Activated B cell treated with CpG ODN at 0.5 μM for 24 hours (primary cell): ENCODE results near the gene ATP10D. TPM values are rescaled to one million over a fixed set of nuclear protein-coding genes. Genes with fewer than 3 reads are reported as not detected.

Source experiments
- ATAC-seq: fragments of 200-7000 bp; cut with Tn5 transposase; one replicate; pipeline ENCODE4 v1.10.0; 2021; ENCODE audit warnings: low read depth, mild to moderate bottlenecking, moderate library complexity
- CTCF ChIA-PET: fragments of 350-600 bp; sonication (Branson Sonifier 250); formaldehyde crosslinking; loops from one replicate; lab custom pipeline; 2021; ENCODE audit warnings: antibody characterized with exemption; lab: Charles Lee
- POLR2A ChIA-PET: fragments of 350-600 bp; sonication (Branson Sonifier 250); formaldehyde crosslinking; loops from one replicate; lab custom pipeline; 2021; ENCODE audit warnings: antibody characterized with exemption; lab: Charles Lee
- DNase-seq: peaks from one replicate; pipeline ENCODE4 v3.0.0; 2022
- H3K27ac Mint-ChIP-seq: one replicate; pipeline ENCODE4 v1.8.0; 2020; ENCODE audit warnings: mixed read lengths
- H3K27me3 Mint-ChIP-seq: one replicate; pipeline ENCODE4 v1.8.0; 2021; ENCODE audit warnings: mixed read lengths
- H3K36me3 Mint-ChIP-seq: one replicate; pipeline ENCODE4 v1.8.0; 2021; ENCODE audit warnings: low read depth, mixed read lengths
- H3K4me1 Mint-ChIP-seq: one replicate; pipeline ENCODE4 v1.8.0; 2021; ENCODE audit warnings: mixed read lengths
- H3K4me3 Mint-ChIP-seq: one replicate; pipeline ENCODE4 v1.8.0; 2020; ENCODE audit warnings: mild to moderate bottlenecking, mixed read lengths
- H3K9me3 Mint-ChIP-seq: one replicate; pipeline ENCODE4 v1.8.0; 2020; ENCODE audit warnings: mixed read lengths
- intact Hi-C: fragments of 100-400 bp; cut with micrococcal nuclease; formaldehyde crosslinking; loops from one replicate; pipeline ENCODE4 v1.15.1; 2024
- total RNA-seq: library from RNA; stranded (reverse); gene quantifications from 2 replicates; pipeline ENCODE4 v1.2.3, GENCODE V29; 2022
- TF ChIP-seq, protein P1 (sequence below): fragments of 200-600 bp; IDR thresholded peaks from one replicate; pipeline ENCODE4 v1.8.0; 2022; ENCODE audit warnings: antibody characterized with exemption, mild to moderate bottlenecking

ATP10D gene
- total RNA-seq, 1 donor from 2014 or later, result 31.6 TPM

- TF ChIP-seq, protein P1, sequence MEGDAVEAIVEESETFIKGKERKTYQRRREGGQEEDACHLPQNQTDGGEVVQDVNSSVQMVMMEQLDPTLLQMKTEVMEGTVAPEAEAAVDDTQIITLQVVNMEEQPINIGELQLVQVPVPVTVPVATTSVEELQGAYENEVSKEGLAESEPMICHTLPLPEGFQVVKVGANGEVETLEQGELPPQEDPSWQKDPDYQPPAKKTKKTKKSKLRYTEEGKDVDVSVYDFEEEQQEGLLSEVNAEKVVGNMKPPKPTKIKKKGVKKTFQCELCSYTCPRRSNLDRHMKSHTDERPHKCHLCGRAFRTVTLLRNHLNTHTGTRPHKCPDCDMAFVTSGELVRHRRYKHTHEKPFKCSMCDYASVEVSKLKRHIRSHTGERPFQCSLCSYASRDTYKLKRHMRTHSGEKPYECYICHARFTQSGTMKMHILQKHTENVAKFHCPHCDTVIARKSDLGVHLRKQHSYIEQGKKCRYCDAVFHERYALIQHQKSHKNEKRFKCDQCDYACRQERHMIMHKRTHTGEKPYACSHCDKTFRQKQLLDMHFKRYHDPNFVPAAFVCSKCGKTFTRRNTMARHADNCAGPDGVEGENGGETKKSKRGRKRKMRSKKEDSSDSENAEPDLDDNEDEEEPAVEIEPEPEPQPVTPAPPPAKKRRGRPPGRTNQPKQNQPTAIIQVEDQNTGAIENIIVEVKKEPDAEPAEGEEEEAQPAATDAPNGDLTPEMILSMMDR, result no peak
- Mint-ChIP-seq H3K36me3 (no peaks in the 10 kb centered on the region), H3K27ac (no peak overlapping the region), H3K27me3 (peaks cover 8% of the 10 kb centered on the region), H3K9me3 (peaks cover 8% of the 10 kb centered on the region), H3K4me1 (no peaks in the 10 kb centered on the region), H3K4me3 (no peak overlapping the region)
- intact Hi-C loops, result no loop called here
- no peak for ATAC-seq
- DNase-seq, result no peak
- POLR2A ChIA-PET, result no interaction called here
- CTCF ChIA-PET, result no interaction called here
Observed at GRCh38 chr4:47641755-47642154, 156.7 kb downstream of the ATP10D start.

DNA sequence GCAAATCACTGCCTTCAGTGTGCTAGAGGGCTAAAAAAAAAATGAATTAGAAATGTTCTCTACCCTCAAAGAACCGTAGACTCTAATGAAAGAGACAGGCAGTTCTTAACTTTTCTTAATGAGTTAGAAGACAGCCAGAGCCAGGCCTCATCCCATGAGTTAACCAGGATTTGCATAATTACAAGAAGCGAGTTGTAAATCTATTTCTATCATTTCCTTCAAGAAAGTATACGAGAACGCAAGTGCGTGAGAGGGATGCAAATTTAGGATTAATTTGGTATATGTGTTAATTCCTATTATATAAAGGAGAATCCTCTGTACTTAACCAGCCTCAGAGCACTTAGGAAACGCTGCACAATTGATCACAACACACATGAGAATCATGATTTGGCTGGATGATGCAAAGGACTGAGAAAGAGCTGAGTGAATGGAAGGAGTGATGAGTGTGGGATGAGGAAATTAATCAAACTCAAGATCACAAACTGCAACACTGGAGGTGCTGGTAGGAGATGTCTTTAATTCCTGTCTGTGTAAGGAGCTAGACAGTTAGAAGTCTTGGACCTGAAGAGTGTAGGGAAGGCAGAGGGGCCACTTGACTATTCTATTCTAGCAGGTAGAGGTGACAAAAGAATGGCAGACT is 157.2 kb downstream of the ATP10D start:
- no peak for ATAC-seq
- Mint-ChIP-seq H3K36me3 (no peaks in the 10 kb centered on the region), H3K4me1 (no peaks in the 10 kb centered on the region), H3K27ac (no peak overlapping the region), H3K27me3 (peaks cover 8% of the 10 kb centered on the region), H3K4me3 (no peak overlapping the region), H3K9me3 (peaks cover 4% of the 10 kb centered on the region)
- POLR2A ChIA-PET, result no interaction called here
- no peak for DNase-seq
- CTCF ChIA-PET, result no interaction called here
- intact Hi-C loops, result no loop called here
- TF ChIP-seq, protein P1, result no peak

Other genes with a start within 250 kb of the ATP10D start
- gene COMMD8, start 21.6 kb upstream of the ATP10D start, total RNA-seq, result 23.6 and 23.9 TPM in 2 replicates